T-cell (primary cell): ENCODE results near the gene TMEM69. TPM values are rescaled to one million over a fixed set of nuclear protein-coding genes. Genes with fewer than 3 reads are reported as not detected.
"Not testable (repeated sequence)": the region's sequence is repeated elsewhere in the genome, so short reads cannot be mapped to it uniquely, and the experiment has no call there.

Experiments
- ATAC-seq, 4 experiments: fragments of 200-7000 bp in 3 of 4; fragments of 150-1000 bp in 1 of 4; cut with Tn5 transposase; replicated peaks in 1 of 4; 1 replicate in 3 of 4; 2 replicates in 1 of 4; pipeline ENCODE4 v1.10.0; 2021; ENCODE audit warnings: moderate library complexity in 3 of 4, mild to moderate bottlenecking in 2 of 4, moderate number of reproducible peaks in 1 of 4
- CTCF ChIA-PET, 2 donors: fragments of 300-600 bp; sonication (Branson Sonifier 250); formaldehyde crosslinking; loops; one replicate each; lab custom pipeline; 2022; ENCODE audit warnings: antibody characterized with exemption in 2 of 2; lab: Charles Lee
- POLR2A ChIA-PET, 2 donors: fragments of 300-600 bp; sonication (Branson Sonifier 250); formaldehyde crosslinking; loops; one replicate each; lab custom pipeline; 2022; ENCODE audit warnings: antibody characterized with exemption in 2 of 2; lab: Charles Lee
- DNase-seq, 35 experiments: peaks; one replicate each; pipeline versions ENCODE4 v3.0.0 to v3.0.0-alpha.2; 2013 to 2023
- H3K27ac ChIP-seq: one replicate; pipeline ENCODE4 v1.5.1; 2013; ENCODE audit warnings: low read length
- H3K27me3 ChIP-seq, 2 experiments: replicated peaks in 1 of 2; 1 replicate in 1 of 2; 2 replicates in 1 of 2; pipeline versions ENCODE4 v1.6.1 to v1.7.0; 2013; ENCODE audit warnings: low read length in 1 of 2, mixed read lengths in 1 of 2; ENCODE audit not compliant: control insufficient read depth in 2 of 2, insufficient read depth in 2 of 2; ENCODE audit errors: extremely low read depth in 1 of 2
- H3K36me3 ChIP-seq, 2 donors: 1 replicate in 1 of 2; 2 replicates in 1 of 2; pipeline versions ENCODE4 v1.6.1 to v1.7.0; 2013; ENCODE audit warnings: low read length in 1 of 2; ENCODE audit not compliant: control insufficient read depth in 2 of 2, insufficient read depth in 1 of 2; ENCODE audit errors: extremely low read depth in 1 of 2
- H3K4me1 ChIP-seq, 2 experiments: 1 replicate in 1 of 2; 2 replicates in 1 of 2; pipeline versions ENCODE4 v1.6.1 to v1.7.0; 2013; ENCODE audit warnings: low read length in 2 of 2, mixed read lengths in 1 of 2; ENCODE audit not compliant: insufficient read depth in 2 of 2, control insufficient read depth in 1 of 2; ENCODE audit errors: extremely low read depth in 1 of 2
- H3K4me3 ChIP-seq, 2 donors: 1 replicate in 1 of 2; 2 replicates in 1 of 2; pipeline versions ENCODE4 v1.5.1 to v1.7.0; 2013; ENCODE audit warnings: mild to moderate bottlenecking in 2 of 2, low read length in 1 of 2, moderate library complexity in 1 of 2; ENCODE audit not compliant: control insufficient read depth in 1 of 2; ENCODE audit errors: extremely low read depth in 1 of 2
- H3K9me3 ChIP-seq: 2 replicates; pipeline ENCODE4 v1.7.0; 2013
- H3K27ac Mint-ChIP-seq, 2 donors: one replicate each; pipeline ENCODE4 v1.8.0; 2020 to 2021; ENCODE audit warnings: mild to moderate bottlenecking in 2 of 2, mixed read lengths in 2 of 2
- H3K27me3 Mint-ChIP-seq, 2 donors: one replicate each; pipeline ENCODE4 v1.8.0; 2021 to 2022; ENCODE audit warnings: mixed read lengths in 2 of 2
- H3K36me3 Mint-ChIP-seq: one replicate; pipeline ENCODE4 v1.8.0; 2021; ENCODE audit warnings: mixed read lengths
- H3K4me1 Mint-ChIP-seq, 3 donors: one replicate each; pipeline ENCODE4 v1.8.0; 2020 to 2022; ENCODE audit warnings: mixed read lengths in 3 of 3, mild to moderate bottlenecking in 1 of 3
- H3K4me3 Mint-ChIP-seq, 3 donors: one replicate each; pipeline ENCODE4 v1.8.0; 2020 to 2022; ENCODE audit warnings: mild to moderate bottlenecking in 3 of 3, mixed read lengths in 3 of 3, moderate library complexity in 3 of 3
- H3K9me3 Mint-ChIP-seq, 3 donors: one replicate each; pipeline ENCODE4 v1.8.0; 2020 to 2022; ENCODE audit warnings: mixed read lengths in 3 of 3
- WGBS: methylation state at CpG from one replicate; pipeline ENCODE4 v1.1.5; 2013; ENCODE audit warnings: missing lambda C conversion rate; ENCODE audit not compliant: insufficient coverage; 5-methylcytosine and 5-hydroxymethylcytosine counted together
- total RNA-seq, 35 experiments: library from RNA in 6 of 35; stranded (reverse) in 6 of 35; fragments of 120-200 nt in 1 of 35; gene quantifications; one replicate each; pipeline versions ENCODE4 v1.2.1 to v1.2.4 and lab custom pipeline; 2013 to 2026

Gene TMEM69
- total RNA-seq, 5 donors from 2014 or later (not counting 1 experiment from before 2014, with no cell fraction given) = 11.0 to 19.7 (median 16.5) TPM

GRCh38 chr1:45739137-45739536, 51.2 kb downstream of the TMEM69 start:
- WGBS = no CpG with 5 or more reads among the region's 4 CpGs
- Mint-ChIP-seq H3K27ac (no peak overlapping the region), H3K9me3 (no peaks in the 10 kb centered on the region), H3K36me3 (peaks cover 24% of the 10 kb centered on the region), H3K27me3 (no peaks in the 10 kb centered on the region), H3K4me3 (no peak overlapping the region), H3K4me1 (peaks cover 20 to 31% (median 23%) of the 10 kb centered on the region in 3 donors)
- ChIA-PET CTCF (no interaction called here), POLR2A (no interaction called here)
- Histone ChIP-seq H3K27me3 (no peaks in the 10 kb centered on the region), H3K4me3 (no peak overlapping the region), H3K4me1 (peaks cover 0 to 2% of the 10 kb centered on the region in 2 experiments), H3K27ac (no peak overlapping the region), H3K36me3 (peaks cover 0 to 13% of the 10 kb centered on the region in 2 donors), H3K9me3 (no peaks in the 10 kb centered on the region)
- ATAC-seq (no peak), DNase-seq (no peak)

DNA sequence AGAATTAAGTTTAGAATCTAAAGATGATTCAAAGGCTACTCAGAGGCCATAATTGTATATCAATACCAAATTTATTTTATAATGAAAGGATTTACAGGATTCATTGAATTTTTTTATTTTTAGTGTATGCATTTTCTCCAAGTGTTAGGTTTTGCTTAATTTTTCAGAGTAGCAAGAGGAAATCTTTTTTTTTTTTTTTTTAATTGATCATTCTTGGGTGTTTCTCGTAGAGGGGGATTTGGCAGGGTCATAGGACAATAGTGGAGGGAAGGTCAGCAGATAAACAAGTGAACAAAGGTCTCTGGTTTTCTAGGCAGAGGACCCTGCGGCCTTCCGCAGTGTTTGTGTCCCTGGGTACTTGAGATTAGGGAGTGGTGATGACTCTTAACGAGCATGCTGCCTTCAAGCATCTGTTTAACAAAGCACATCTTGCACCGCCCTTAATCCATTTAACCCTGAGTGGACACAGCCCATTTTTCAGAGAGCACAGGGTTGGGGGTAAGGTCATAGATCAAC, 51.7 kb downstream of the TMEM69 start:
- H3K36me3 ChIP-seq = peaks cover 0 to 16% of the 10 kb centered on the region in 2 donors
- H3K27me3 ChIP-seq, DNase-seq, H3K27me3 Mint-ChIP-seq, POLR2A ChIA-PET, H3K4me1 ChIP-seq, H3K9me3 ChIP-seq, H3K4me3 ChIP-seq, H3K9me3 Mint-ChIP-seq, CTCF ChIA-PET, ATAC-seq, H3K27ac ChIP-seq, H3K4me3 Mint-ChIP-seq, H3K27ac Mint-ChIP-seq: not testable (repeated sequence)
- no CpG with 5 or more reads among the region's 5 CpGs for WGBS
- Mint-ChIP-seq H3K4me1 (peaks cover 20 to 33% (median 23%) of the 10 kb centered on the region in 3 donors), H3K36me3 (peaks cover 26% of the 10 kb centered on the region)

Other genes starting within 250 kb of the TMEM69 start
- 1 to 10 TPM; 4.3 to 7.9 (median 5.5) TPM for gene TESK2, start 197.0 kb upstream of the TMEM69 start, total RNA-seq
- 1 to 10 TPM in 4 of 5 donors, under 1 TPM in 1; 0.83 to 3.0 (median 2.4) TPM for gene CCDC163, start 188.1 kb upstream of the TMEM69 start, total RNA-seq
- gene MMACHC, start 187.9 kb upstream of the TMEM69 start, total RNA-seq = 1 to 10 TPM; 1.9 to 6.4 (median 4.9) TPM
- 100 to 1,000 TPM in 3 of 5 donors, 10 to 100 TPM in 2; 59.3 to 156 (median 151) TPM for gene PRDX1, start 166.3 kb upstream of the TMEM69 start, total RNA-seq
- 100 to 1,000 TPM in 1 of 5 donors, 10 to 100 TPM in 4; 48.2 to 105 (median 92.9) TPM for gene AKR1A1, start 137.4 kb upstream of the TMEM69 start, total RNA-seq
- gene NASP, start 104.1 kb upstream of the TMEM69 start, total RNA-seq = 100 to 1,000 TPM in 2 of 5 donors, 10 to 100 TPM in 3; 64.6 to 145 (median 74.7) TPM
- gene CCDC17, start 64.1 kb upstream of the TMEM69 start, total RNA-seq = 1 to 10 TPM; 5.9 to 8.6 (median 7.5) TPM
- 100 to 1,000 TPM; 124 to 155 (median 151) TPM for gene GPBP1L1, start 1.6 kb upstream of the TMEM69 start, total RNA-seq
- gene IPP, start 62.5 kb downstream of the TMEM69 start, total RNA-seq = 10 to 100 TPM; 10.0 to 14.8 (median 13.0) TPM
- gene MAST2, start 115.4 kb downstream of the TMEM69 start, total RNA-seq = 1 to 10 TPM; 7.4 to 9.7 (median 7.6) TPM